Astrocyte (in vitro differentiated cells and primary cell): ENCODE measurements around the gene SPTLC2. TPM values are rescaled to one million over a fixed set of nuclear protein-coding genes. Genes with fewer than 3 reads are reported as not detected.

Experiments used
- DNase-seq: peaks from one replicate; pipeline ENCODE4 v3.0.0-alpha.2; 2010; ENCODE audit warnings: low read depth
- FAIRE-seq: peaks from 2 replicates; lab custom pipeline; 2011; peaks lifted over from hg19 to GRCh38; lab: Jason Lieb, UNC
- H2AFZ ChIP-seq: 2 replicates; pipeline ENCODE4 v1.6.0; 2012; ENCODE audit warnings: low read depth, low read length, inconsistent platforms
- H3K27ac ChIP-seq: 2 replicates; pipeline ENCODE4 v1.5.1; 2011; ENCODE audit warnings: low read depth, low read length, inconsistent platforms
- H3K27me3 ChIP-seq: 2 replicates; pipeline ENCODE4 v1.6.0; 2011; ENCODE audit warnings: low read length, inconsistent platforms; ENCODE audit not compliant: insufficient read depth
- H3K36me3 ChIP-seq: 2 replicates; pipeline ENCODE4 v1.5.1; 2011; ENCODE audit warnings: low read length, inconsistent platforms; ENCODE audit not compliant: insufficient read depth
- H3K4me1 ChIP-seq: 2 replicates; pipeline ENCODE4 v1.5.1; 2011; ENCODE audit warnings: low read length, inconsistent platforms; ENCODE audit not compliant: insufficient read depth
- H3K4me2 ChIP-seq: 2 replicates; pipeline ENCODE4 v1.6.0; 2012; ENCODE audit warnings: low read length, inconsistent platforms
- H3K4me3 ChIP-seq: 2 replicates; pipeline ENCODE4 v1.5.1; 2011; ENCODE audit warnings: low read depth, mild to moderate bottlenecking, low read length, inconsistent platforms; ENCODE audit not compliant: insufficient read depth
- H3K79me2 ChIP-seq: 2 replicates; pipeline ENCODE4 v1.6.0; 2012; ENCODE audit warnings: mild to moderate bottlenecking, low read length, inconsistent platforms; ENCODE audit not compliant: insufficient read depth
- H3K9ac ChIP-seq: 2 replicates; pipeline ENCODE4 v1.6.0; 2012; ENCODE audit warnings: mild to moderate bottlenecking, low read length, inconsistent platforms
- H3K9me3 ChIP-seq: 2 replicates; pipeline ENCODE4 v1.5.1; 2012; ENCODE audit warnings: low read depth, mild to moderate bottlenecking, low read length, inconsistent platforms; ENCODE audit not compliant: insufficient read depth
- H4K20me1 ChIP-seq: 2 replicates; pipeline ENCODE4 v1.6.0; 2012; ENCODE audit warnings: low read length, inconsistent platforms; ENCODE audit not compliant: insufficient read depth
- H3K27ac Mint-ChIP-seq: one replicate; pipeline ENCODE4 v1.8.0; 2021; ENCODE audit warnings: mild to moderate bottlenecking, mixed read lengths; ENCODE audit not compliant: unreplicated experiment
- H3K27me3 Mint-ChIP-seq: one replicate; pipeline ENCODE4 v1.8.0; 2021; ENCODE audit warnings: low read depth, mixed read lengths; ENCODE audit not compliant: unreplicated experiment
- H3K36me3 Mint-ChIP-seq: one replicate; pipeline ENCODE4 v1.8.0; 2021; ENCODE audit warnings: low read depth, mixed read lengths; ENCODE audit not compliant: unreplicated experiment
- H3K4me1 Mint-ChIP-seq: one replicate; pipeline ENCODE4 v1.8.0; 2021; ENCODE audit warnings: low read depth, mixed read lengths; ENCODE audit not compliant: unreplicated experiment
- H3K4me3 Mint-ChIP-seq: one replicate; pipeline ENCODE4 v1.8.0; 2021; ENCODE audit warnings: mild to moderate bottlenecking, moderate library complexity, mixed read lengths; ENCODE audit not compliant: unreplicated experiment
- H3K9me3 Mint-ChIP-seq: one replicate; pipeline ENCODE4 v1.8.0; 2021; ENCODE audit warnings: mild to moderate bottlenecking, mixed read lengths; ENCODE audit not compliant: unreplicated experiment
- EZH2 ChIP-seq: IDR thresholded peaks from 2 replicates; pipeline ENCODE4 v1.6.1; 2012; ENCODE audit warnings: mild to moderate bottlenecking, low read length, inconsistent platforms; ENCODE audit not compliant: insufficient read depth
- total RNA-seq: library from RNA; stranded (reverse); gene quantifications from 2 replicates; pipeline ENCODE4 v1.2.1, GENCODE V29; 2021
- TF ChIP-seq, protein P1 (sequence below): IDR thresholded peaks from 2 replicates; pipeline ENCODE4 v1.5.1; 2011; ENCODE audit warnings: low read depth, mild to moderate bottlenecking, inconsistent platforms, low read length, moderate library complexity; ENCODE audit not compliant: insufficient read depth

Gene SPTLC2
- total RNA-seq, 1 donor from 2014 or later = 51.2 TPM

- no peak overlapping the region for H2AFZ ChIP-seq
- no peak overlapping the region for H3K9ac ChIP-seq
- no peaks in the 10 kb centered on the region for H3K9me3 ChIP-seq
- no peak overlapping the region for H3K27ac Mint-ChIP-seq
- peaks cover 3% of the 10 kb centered on the region for H3K79me2 ChIP-seq
- H3K27me3 Mint-ChIP-seq = no peaks in the 10 kb centered on the region
- FAIRE-seq = no peak
- H3K9me3 Mint-ChIP-seq = no peaks in the 10 kb centered on the region
- H3K4me1 ChIP-seq = no peaks in the 10 kb centered on the region
- peaks cover 11% of the 10 kb centered on the region for H3K36me3 Mint-ChIP-seq
- no peak overlapping the region for H3K4me2 ChIP-seq
- H3K4me1 Mint-ChIP-seq = peaks cover 12% of the 10 kb centered on the region
- H3K4me3 ChIP-seq = no peak overlapping the region
- DNase-seq = no peak
- peaks cover 6% of the 10 kb centered on the region for H3K36me3 ChIP-seq
- H3K27me3 ChIP-seq = no peaks in the 10 kb centered on the region
- H4K20me1 ChIP-seq = peaks cover 8% of the 10 kb centered on the region
- TF ChIP-seq, protein P1, sequence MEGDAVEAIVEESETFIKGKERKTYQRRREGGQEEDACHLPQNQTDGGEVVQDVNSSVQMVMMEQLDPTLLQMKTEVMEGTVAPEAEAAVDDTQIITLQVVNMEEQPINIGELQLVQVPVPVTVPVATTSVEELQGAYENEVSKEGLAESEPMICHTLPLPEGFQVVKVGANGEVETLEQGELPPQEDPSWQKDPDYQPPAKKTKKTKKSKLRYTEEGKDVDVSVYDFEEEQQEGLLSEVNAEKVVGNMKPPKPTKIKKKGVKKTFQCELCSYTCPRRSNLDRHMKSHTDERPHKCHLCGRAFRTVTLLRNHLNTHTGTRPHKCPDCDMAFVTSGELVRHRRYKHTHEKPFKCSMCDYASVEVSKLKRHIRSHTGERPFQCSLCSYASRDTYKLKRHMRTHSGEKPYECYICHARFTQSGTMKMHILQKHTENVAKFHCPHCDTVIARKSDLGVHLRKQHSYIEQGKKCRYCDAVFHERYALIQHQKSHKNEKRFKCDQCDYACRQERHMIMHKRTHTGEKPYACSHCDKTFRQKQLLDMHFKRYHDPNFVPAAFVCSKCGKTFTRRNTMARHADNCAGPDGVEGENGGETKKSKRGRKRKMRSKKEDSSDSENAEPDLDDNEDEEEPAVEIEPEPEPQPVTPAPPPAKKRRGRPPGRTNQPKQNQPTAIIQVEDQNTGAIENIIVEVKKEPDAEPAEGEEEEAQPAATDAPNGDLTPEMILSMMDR = no peak
- TF ChIP-seq EZH2 = no peak
- H3K27ac ChIP-seq = no peak overlapping the region
- H3K4me3 Mint-ChIP-seq = no peak overlapping the region
Observed at GRCh38 chr14:77526266-77526665, 90.2 kb downstream of the SPTLC2 start.

DNA sequence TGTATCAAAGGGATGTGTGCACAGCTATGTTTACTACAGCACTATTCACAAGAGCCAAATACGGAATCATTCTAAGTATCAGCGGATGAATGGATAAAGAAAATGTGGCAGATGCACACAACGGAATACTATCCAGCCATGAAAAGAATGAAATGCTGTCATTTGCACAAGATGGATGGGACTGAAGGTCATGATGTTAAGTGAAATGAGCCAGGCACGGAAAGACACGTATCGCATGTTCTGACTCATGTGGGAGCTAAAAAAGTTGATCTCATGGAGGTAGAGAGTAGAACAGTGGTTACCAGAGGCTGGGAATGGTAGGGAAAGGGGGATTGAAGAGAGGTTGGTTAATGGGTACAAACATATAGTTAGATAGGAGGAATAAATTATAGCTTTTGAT is 91.9 kb downstream of the SPTLC2 start:
- TF ChIP-seq, protein P1 = no peak
- TF ChIP-seq EZH2 = no peak
- no peak overlapping the region for H3K4me2 ChIP-seq
- H2AFZ ChIP-seq = no peak overlapping the region
- H3K27me3 ChIP-seq = no peaks in the 10 kb centered on the region
- Mint-ChIP-seq H3K9me3 (no peaks in the 10 kb centered on the region), H3K36me3 (peaks cover 11% of the 10 kb centered on the region), H3K4me3 (no peak overlapping the region), H3K27ac (no peak overlapping the region), H3K4me1 (peaks cover 3% of the 10 kb centered on the region), H3K27me3 (no peaks in the 10 kb centered on the region)
- DNase-seq = peak; percentile 14
- FAIRE-seq = no peak
- peaks cover 18% of the 10 kb centered on the region for H3K36me3 ChIP-seq
- H4K20me1 ChIP-seq = peaks cover 8% of the 10 kb centered on the region
- H3K4me1 ChIP-seq = no peaks in the 10 kb centered on the region
- no peak overlapping the region for H3K4me3 ChIP-seq
- peaks cover 3% of the 10 kb centered on the region for H3K79me2 ChIP-seq
- no peak overlapping the region for H3K9ac ChIP-seq
- no peaks in the 10 kb centered on the region for H3K9me3 ChIP-seq
- no peak overlapping the region for H3K27ac ChIP-seq

GRCh38 chr14:77523109-77523508 is 93.3 kb downstream of the SPTLC2 start:
- Histone ChIP-seq H3K4me2 (no peak overlapping the region), H3K27me3 (no peaks in the 10 kb centered on the region), H3K9me3 (no peaks in the 10 kb centered on the region), H3K36me3 (peaks cover 27% of the 10 kb centered on the region), H3K4me1 (no peaks in the 10 kb centered on the region), H3K9ac (no peak overlapping the region), H3K4me3 (no peak overlapping the region), H3K79me2 (peaks cover 3% of the 10 kb centered on the region), H2AFZ (no peak overlapping the region), H4K20me1 (peaks cover 8% of the 10 kb centered on the region), H3K27ac (no peak overlapping the region)
- Mint-ChIP-seq H3K9me3 (no peaks in the 10 kb centered on the region), H3K27ac (no peak overlapping the region), H3K27me3 (no peaks in the 10 kb centered on the region), H3K4me3 (no peak overlapping the region), H3K4me1 (peaks cover 3% of the 10 kb centered on the region), H3K36me3 (peaks cover 16% of the 10 kb centered on the region)
- FAIRE-seq (no peak), DNase-seq (no peak)
- TF ChIP-seq, protein P1 = no peak
- no peak for TF ChIP-seq EZH2
